Measurements from ENCODE around the gene ETV6. TPM values are rescaled to one million over a fixed set of nuclear protein-coding genes. Genes with fewer than 3 reads are reported as not detected.

The ETV6 gene
- polyA plus RNA-seq, 3 donors, result 6.8 to 45.1 (median 11.7) TPM

DNA sequence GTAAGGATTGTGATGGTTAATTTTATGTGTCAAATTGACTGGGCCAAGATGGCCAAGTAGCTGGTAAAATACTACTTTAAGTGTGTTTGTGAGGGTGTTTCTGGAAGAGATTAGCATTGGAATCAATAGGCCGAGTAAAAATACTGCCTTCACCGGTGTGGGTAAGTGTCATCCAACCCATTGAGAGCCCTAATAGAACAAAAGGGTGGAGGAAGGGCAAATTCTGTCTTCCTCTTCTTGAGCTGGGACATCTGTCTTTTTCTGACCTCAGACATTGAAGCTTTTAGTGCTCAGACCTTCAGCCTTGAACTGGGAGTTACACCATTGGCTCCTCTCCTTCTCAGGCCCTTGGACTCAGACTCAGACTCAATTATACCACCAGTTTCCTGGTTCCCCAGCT lies 8.0 kb upstream of the ETV6 start:
- TF ChIP-seq, protein P1, sequence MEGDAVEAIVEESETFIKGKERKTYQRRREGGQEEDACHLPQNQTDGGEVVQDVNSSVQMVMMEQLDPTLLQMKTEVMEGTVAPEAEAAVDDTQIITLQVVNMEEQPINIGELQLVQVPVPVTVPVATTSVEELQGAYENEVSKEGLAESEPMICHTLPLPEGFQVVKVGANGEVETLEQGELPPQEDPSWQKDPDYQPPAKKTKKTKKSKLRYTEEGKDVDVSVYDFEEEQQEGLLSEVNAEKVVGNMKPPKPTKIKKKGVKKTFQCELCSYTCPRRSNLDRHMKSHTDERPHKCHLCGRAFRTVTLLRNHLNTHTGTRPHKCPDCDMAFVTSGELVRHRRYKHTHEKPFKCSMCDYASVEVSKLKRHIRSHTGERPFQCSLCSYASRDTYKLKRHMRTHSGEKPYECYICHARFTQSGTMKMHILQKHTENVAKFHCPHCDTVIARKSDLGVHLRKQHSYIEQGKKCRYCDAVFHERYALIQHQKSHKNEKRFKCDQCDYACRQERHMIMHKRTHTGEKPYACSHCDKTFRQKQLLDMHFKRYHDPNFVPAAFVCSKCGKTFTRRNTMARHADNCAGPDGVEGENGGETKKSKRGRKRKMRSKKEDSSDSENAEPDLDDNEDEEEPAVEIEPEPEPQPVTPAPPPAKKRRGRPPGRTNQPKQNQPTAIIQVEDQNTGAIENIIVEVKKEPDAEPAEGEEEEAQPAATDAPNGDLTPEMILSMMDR (IDR thresholded peaks at IDR 0.05), result no peak

DNA sequence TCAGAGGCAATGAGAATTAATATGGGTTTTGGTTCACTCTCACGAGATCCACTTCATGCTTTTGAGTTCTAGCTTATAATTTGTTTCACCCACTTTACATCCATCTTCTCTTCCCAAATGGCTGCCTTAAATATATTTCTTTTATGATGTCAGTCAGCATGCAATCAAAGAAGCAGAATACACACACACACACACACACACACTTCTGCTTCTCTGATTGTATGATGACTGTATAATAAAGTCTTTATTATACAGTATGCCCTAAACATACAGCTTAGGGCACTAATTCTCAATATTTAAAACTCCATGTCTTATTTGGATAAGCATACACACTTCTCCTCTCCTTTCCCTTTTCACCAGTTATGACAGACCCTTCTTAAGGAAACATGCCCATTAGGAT lies 6.7 kb upstream of the ETV6 start:
- no peak overlapping the region for H3K4me3 Mint-ChIP-seq
- no CpG with 5 or more reads among the region's 1 CpG for WGBS (ENCODE audit: insufficient coverage)

More for the DNA sequence above, 8.0 kb upstream of the ETV6 start:
- Mint-ChIP-seq H3K4me1 (no peaks in the 10 kb centered on the region), H3K36me3 (no peaks in the 10 kb centered on the region), H3K9me3 (peaks cover 0 to 15% (median 9%) of the 10 kb centered on the region in 7 donors), H3K27ac (no peak overlapping the region), H3K27me3 (ENCODE audit: low read depth in 3 of 3) (peaks cover 0 to 1% (median 0%) of the 10 kb centered on the region in 3 donors), H3K4me3 (no peak overlapping the region)
- no peak overlapping the region for H3K4me3 ChIP-seq (replicated peaks in 1 of 3; ENCODE audit: low read depth in 2 of 3, low read length in 3 of 3)
- intact Hi-C loops (cut with micrococcal nuclease), result no loop called here
- no peak overlapping the region for H3K27ac ChIP-seq (ENCODE audit: low read depth in 1 of 2, low read length in 2 of 2)
- H3K9ac ChIP-seq (ENCODE audit: insufficient read depth, low read length, poor library complexity, severe bottlenecking), result no peak overlapping the region
- H3K36me3 ChIP-seq (replicated peaks in 1 of 2; ENCODE audit: control insufficient read depth in 1 of 2, insufficient read depth in 2 of 2, low read length in 2 of 2), result no peaks in the 10 kb centered on the region
- H4K20me1 ChIP-seq (ENCODE audit: insufficient read depth, low read length), result no peaks in the 10 kb centered on the region
- no peaks in the 10 kb centered on the region for H3K9me3 ChIP-seq (replicated peaks in 1 of 2; ENCODE audit: control insufficient read depth in 1 of 2, insufficient read depth in 1 of 2, low read length in 2 of 2)
- H2AFZ ChIP-seq (ENCODE audit: insufficient read depth, low read depth, low read length, poor library complexity, severe bottlenecking), result no peak overlapping the region
- WGBS (ENCODE audit: insufficient coverage), result 100% methylated on average over 1 of the region's 2 CpGs
- no peaks in the 10 kb centered on the region for H3K27me3 ChIP-seq (ENCODE audit: control insufficient read depth in 2 of 2, insufficient read depth in 2 of 2, low read length in 2 of 2)
- no peak for DNase-seq
- no peaks in the 10 kb centered on the region for H3K4me1 ChIP-seq (ENCODE audit: control insufficient read depth in 1 of 2, insufficient read depth in 2 of 2, low read length in 2 of 2)
- H3K79me2 ChIP-seq (ENCODE audit: insufficient read depth, low read length), result no peaks in the 10 kb centered on the region
- no peak overlapping the region for H3K4me2 ChIP-seq (replicated peaks; ENCODE audit: extremely low read depth, low read length, poor library complexity, severe bottlenecking)

More for the DNA sequence above, 6.7 kb upstream of the ETV6 start:
- Histone ChIP-seq H3K4me2 (replicated peaks; ENCODE audit: extremely low read depth, low read length, poor library complexity, severe bottlenecking) (no peak overlapping the region), H3K27me3 (ENCODE audit: control insufficient read depth in 2 of 2, insufficient read depth in 2 of 2, low read length in 2 of 2) (no peaks in the 10 kb centered on the region), H3K4me3 (replicated peaks in 1 of 3; ENCODE audit: low read depth in 2 of 3, low read length in 3 of 3) (no peak overlapping the region), H3K4me1 (ENCODE audit: control insufficient read depth in 1 of 2, insufficient read depth in 2 of 2, low read length in 2 of 2) (no peaks in the 10 kb centered on the region), H3K79me2 (ENCODE audit: insufficient read depth, low read length) (no peaks in the 10 kb centered on the region), H4K20me1 (ENCODE audit: insufficient read depth, low read length) (no peaks in the 10 kb centered on the region), H3K27ac (ENCODE audit: low read depth in 1 of 2, low read length in 2 of 2) (no peak overlapping the region), H2AFZ (ENCODE audit: insufficient read depth, low read depth, low read length, poor library complexity, severe bottlenecking) (no peak overlapping the region), H3K9ac (ENCODE audit: insufficient read depth, low read length, poor library complexity, severe bottlenecking) (no peak overlapping the region), H3K9me3 (replicated peaks in 1 of 2; ENCODE audit: control insufficient read depth in 1 of 2, insufficient read depth in 1 of 2, low read length in 2 of 2) (no peaks in the 10 kb centered on the region), H3K36me3 (replicated peaks in 1 of 2; ENCODE audit: control insufficient read depth in 1 of 2, insufficient read depth in 2 of 2, low read length in 2 of 2) (no peaks in the 10 kb centered on the region)
- TF ChIP-seq, protein P1 (IDR thresholded peaks at IDR 0.05), result no peak
- no peak overlapping the region for H3K27ac Mint-ChIP-seq
- H3K27me3 Mint-ChIP-seq (ENCODE audit: low read depth in 3 of 3), result peaks cover 0 to 1% (median 0%) of the 10 kb centered on the region in 3 donors
- H3K9me3 Mint-ChIP-seq, result peaks cover 0 to 4% (median under 1%) of the 10 kb centered on the region in 7 donors
- no peak for DNase-seq
- intact Hi-C loops (cut with micrococcal nuclease), result no loop called here
- no peaks in the 10 kb centered on the region for H3K4me1 Mint-ChIP-seq
- no peaks in the 10 kb centered on the region for H3K36me3 Mint-ChIP-seq

Data from CD14-positive monocyte (primary cell).